IPS-18a (cell line): Measurements from ENCODE around the gene BACH2.

Experiments used
- H3K27ac ChIP-seq: one replicate; pipeline ENCODE4 v1.5.1; 2013; ENCODE audit warnings: low read length
- H3K27me3 ChIP-seq: one replicate; pipeline ENCODE4 v1.6.1; 2013; ENCODE audit warnings: mild to moderate bottlenecking, low read length; ENCODE audit not compliant: control insufficient read depth, insufficient read depth
- H3K36me3 ChIP-seq: one replicate; pipeline ENCODE4 v1.6.1; 2013; ENCODE audit warnings: low read depth, low read length; ENCODE audit not compliant: control insufficient read depth
- H3K4me1 ChIP-seq: one replicate; pipeline ENCODE4 v1.6.1; 2013; ENCODE audit warnings: low read depth, low read length; ENCODE audit not compliant: control insufficient read depth
- H3K4me3 ChIP-seq: one replicate; pipeline ENCODE4 v1.5.1; 2013; ENCODE audit warnings: low read length
- H3K9ac ChIP-seq: one replicate; pipeline ENCODE4 v1.6.1; 2013; ENCODE audit warnings: mild to moderate bottlenecking, low read length, moderate library complexity
- H3K9me3 ChIP-seq: one replicate; pipeline ENCODE4 v1.6.1; 2013; ENCODE audit warnings: low read depth, low read length; ENCODE audit not compliant: control insufficient read depth

Gene BACH2

GRCh38 chr6:90251295-90251992 is 45.2 kb downstream of the BACH2 start:
- Histone ChIP-seq H3K27ac (no peak overlapping the region), H3K4me3 (no peak overlapping the region), H3K9me3 (no peaks in the 10 kb centered on the region), H3K9ac (no peak overlapping the region), H3K27me3 (no peaks in the 10 kb centered on the region), H3K36me3 (no peaks in the 10 kb centered on the region), H3K4me1 (no peaks in the 10 kb centered on the region)

GRCh38 chr6:90250405-90250804 is 46.2 kb downstream of the BACH2 start:
- Histone ChIP-seq H3K9me3 (no peaks in the 10 kb centered on the region), H3K36me3 (no peaks in the 10 kb centered on the region), H3K9ac (no peak overlapping the region), H3K4me3 (no peak overlapping the region), H3K27ac (no peak overlapping the region), H3K4me1 (no peaks in the 10 kb centered on the region), H3K27me3 (no peaks in the 10 kb centered on the region)

GRCh38 chr6:90249458-90249857 is 47.2 kb downstream of the BACH2 start:
- no peak overlapping the region for H3K9ac ChIP-seq
- H3K27me3 ChIP-seq = no peaks in the 10 kb centered on the region
- no peaks in the 10 kb centered on the region for H3K9me3 ChIP-seq
- no peaks in the 10 kb centered on the region for H3K36me3 ChIP-seq
- H3K4me1 ChIP-seq = no peaks in the 10 kb centered on the region
- no peak overlapping the region for H3K4me3 ChIP-seq
- no peak overlapping the region for H3K27ac ChIP-seq

GRCh38 chr6:90249034-90249433 is 47.6 kb downstream of the BACH2 start:
- Histone ChIP-seq H3K36me3 (no peaks in the 10 kb centered on the region), H3K9ac (no peak overlapping the region), H3K27ac (no peak overlapping the region), H3K4me3 (no peak overlapping the region), H3K9me3 (no peaks in the 10 kb centered on the region), H3K4me1 (no peaks in the 10 kb centered on the region), H3K27me3 (no peaks in the 10 kb centered on the region)

GRCh38 chr6:90247262-90247661 is 49.4 kb downstream of the BACH2 start:
- Histone ChIP-seq H3K27ac (no peak overlapping the region), H3K9ac (no peak overlapping the region), H3K27me3 (no peaks in the 10 kb centered on the region), H3K36me3 (no peaks in the 10 kb centered on the region), H3K4me1 (no peaks in the 10 kb centered on the region), H3K9me3 (no peaks in the 10 kb centered on the region), H3K4me3 (no peak overlapping the region)

GRCh38 chr6:90241229-90241880 is 55.3 kb downstream of the BACH2 start:
- Histone ChIP-seq H3K36me3 (no peaks in the 10 kb centered on the region), H3K9me3 (no peaks in the 10 kb centered on the region), H3K9ac (no peak overlapping the region), H3K4me1 (no peaks in the 10 kb centered on the region), H3K27ac (no peak overlapping the region), H3K27me3 (no peaks in the 10 kb centered on the region), H3K4me3 (no peak overlapping the region)

- Histone ChIP-seq H3K27me3 (no peaks in the 10 kb centered on the region), H3K36me3 (no peaks in the 10 kb centered on the region), H3K27ac (no peak overlapping the region), H3K4me1 (no peaks in the 10 kb centered on the region), H3K9me3 (no peaks in the 10 kb centered on the region), H3K4me3 (no peak overlapping the region), H3K9ac (no peak overlapping the region)
Measured at GRCh38 chr6:90238496-90239266, 58.0 kb downstream of the BACH2 start.

GRCh38 chr6:90237350-90237990 is 59.2 kb downstream of the BACH2 start:
- H3K27ac ChIP-seq = no peak overlapping the region
- H3K4me1 ChIP-seq = no peaks in the 10 kb centered on the region
- no peak overlapping the region for H3K9ac ChIP-seq
- no peak overlapping the region for H3K4me3 ChIP-seq
- H3K27me3 ChIP-seq = no peaks in the 10 kb centered on the region
- H3K9me3 ChIP-seq = no peaks in the 10 kb centered on the region
- no peaks in the 10 kb centered on the region for H3K36me3 ChIP-seq

GRCh38 chr6:90233994-90234393 is 62.6 kb downstream of the BACH2 start:
- no peaks in the 10 kb centered on the region for H3K36me3 ChIP-seq
- H3K4me1 ChIP-seq = peaks cover 4% of the 10 kb centered on the region

GRCh38 chr6:90233213-90233612 is 63.4 kb downstream of the BACH2 start:
- Histone ChIP-seq H3K27ac (no peak overlapping the region), H3K9ac (no peak overlapping the region), H3K36me3 (no peaks in the 10 kb centered on the region), H3K27me3 (no peaks in the 10 kb centered on the region), H3K4me1 (peaks cover 4% of the 10 kb centered on the region), H3K4me3 (no peak overlapping the region), H3K9me3 (no peaks in the 10 kb centered on the region)

More at GRCh38 chr6:90233994-90234393, 62.6 kb downstream of the BACH2 start:
- Histone ChIP-seq H3K27ac (no peak overlapping the region), H3K27me3 (no peaks in the 10 kb centered on the region), H3K9me3 (no peaks in the 10 kb centered on the region), H3K4me3 (no peak overlapping the region), H3K9ac (no peak overlapping the region)

GRCh38 chr6:90231798-90232197 is 64.8 kb downstream of the BACH2 start:
- Histone ChIP-seq H3K9ac (no peak overlapping the region), H3K27ac (no peak overlapping the region), H3K36me3 (no peaks in the 10 kb centered on the region), H3K4me3 (no peak overlapping the region), H3K4me1 (peaks cover 13% of the 10 kb centered on the region), H3K27me3 (no peaks in the 10 kb centered on the region), H3K9me3 (no peaks in the 10 kb centered on the region)
